Measurements from ENCODE around the gene RPH3AL.

DNA sequence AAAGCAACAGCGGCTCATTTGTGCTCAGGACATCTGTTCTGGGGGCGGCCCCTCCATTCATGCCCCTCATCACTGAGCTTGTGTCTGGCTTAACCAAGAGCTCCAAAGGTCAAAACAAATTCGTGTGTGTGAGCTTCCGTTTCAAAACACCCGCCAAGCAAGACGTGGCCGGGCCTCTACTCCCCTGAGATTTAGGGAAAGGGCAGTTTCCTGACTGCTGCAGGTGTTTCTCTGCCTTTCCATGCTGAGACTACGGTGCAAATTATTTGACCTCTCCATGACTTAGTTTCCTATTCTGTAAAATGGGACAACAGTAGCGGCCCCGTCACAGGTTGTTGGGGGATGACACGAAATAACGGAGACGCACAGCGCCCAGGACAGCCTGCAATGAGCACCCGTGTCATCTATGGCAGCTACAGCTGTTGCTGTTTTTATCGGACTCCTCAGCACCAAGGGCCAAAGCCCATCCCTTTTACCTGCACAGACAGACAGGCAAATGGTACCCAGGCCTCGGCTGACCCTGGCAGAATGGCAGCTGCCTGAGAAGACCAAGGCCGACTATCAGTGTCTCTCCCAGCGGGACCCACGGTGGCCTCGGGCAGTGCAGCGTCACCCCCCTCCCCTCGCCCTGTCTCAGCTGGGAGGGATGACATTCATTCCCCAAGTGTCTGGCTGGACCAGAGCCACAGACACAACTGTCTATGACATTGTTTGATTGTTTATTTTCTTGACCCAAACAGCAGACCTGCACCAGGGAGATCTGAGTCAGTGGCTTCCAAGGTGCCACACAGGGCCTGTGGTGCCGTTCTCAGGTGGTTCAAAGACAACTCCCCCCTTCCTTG, 120.4 kb downstream of the RPH3AL start:
- no peak for TF ChIP-seq POLR2A (IDR thresholded peaks at IDR 0.05)
- TF ChIP-seq, protein P1, sequence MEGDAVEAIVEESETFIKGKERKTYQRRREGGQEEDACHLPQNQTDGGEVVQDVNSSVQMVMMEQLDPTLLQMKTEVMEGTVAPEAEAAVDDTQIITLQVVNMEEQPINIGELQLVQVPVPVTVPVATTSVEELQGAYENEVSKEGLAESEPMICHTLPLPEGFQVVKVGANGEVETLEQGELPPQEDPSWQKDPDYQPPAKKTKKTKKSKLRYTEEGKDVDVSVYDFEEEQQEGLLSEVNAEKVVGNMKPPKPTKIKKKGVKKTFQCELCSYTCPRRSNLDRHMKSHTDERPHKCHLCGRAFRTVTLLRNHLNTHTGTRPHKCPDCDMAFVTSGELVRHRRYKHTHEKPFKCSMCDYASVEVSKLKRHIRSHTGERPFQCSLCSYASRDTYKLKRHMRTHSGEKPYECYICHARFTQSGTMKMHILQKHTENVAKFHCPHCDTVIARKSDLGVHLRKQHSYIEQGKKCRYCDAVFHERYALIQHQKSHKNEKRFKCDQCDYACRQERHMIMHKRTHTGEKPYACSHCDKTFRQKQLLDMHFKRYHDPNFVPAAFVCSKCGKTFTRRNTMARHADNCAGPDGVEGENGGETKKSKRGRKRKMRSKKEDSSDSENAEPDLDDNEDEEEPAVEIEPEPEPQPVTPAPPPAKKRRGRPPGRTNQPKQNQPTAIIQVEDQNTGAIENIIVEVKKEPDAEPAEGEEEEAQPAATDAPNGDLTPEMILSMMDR (IDR thresholded peaks at IDR 0.05) = no peak
